Neural cell (in vitro differentiated cells): ENCODE measurements around the gene DCST1. TPM values are rescaled to one million over a fixed set of nuclear protein-coding genes. Genes with fewer than 3 reads are reported as not detected.
"Not testable (repeated sequence)": the region's sequence is repeated elsewhere in the genome, so short reads cannot be mapped to it uniquely, and the experiment has no call there.

ENCODE experiments used
- H2AFZ ChIP-seq: fragments of 200-600, 300-800 bp; sonication (generic), shearing (Covaris generic); 2 replicates; pipeline ENCODE4 v1.6.0; 2014; ENCODE audit warnings: low read depth, mild to moderate bottlenecking, antibody characterized with exemption, low read length, moderate library complexity
- H3F3A ChIP-seq: fragments of 200-600 bp; shearing (Covaris generic); 2 replicates; pipeline ENCODE4 v1.6.1; 2016; ENCODE audit warnings: mild to moderate bottlenecking, moderate library complexity, mixed read lengths, antibody characterized with exemption, low read length; ENCODE audit not compliant: insufficient read depth, poor library complexity, severe bottlenecking
- H3K27ac ChIP-seq: fragments of 200-600, 300-800 bp; sonication (generic), shearing (Covaris generic); 2 replicates; pipeline ENCODE4 v1.5.1; 2014; ENCODE audit warnings: mild to moderate bottlenecking, low read length, moderate library complexity
- H3K27me3 ChIP-seq: fragments of 300-800, 200-600 bp; sonication (generic), shearing (Covaris generic); 2 replicates; pipeline ENCODE4 v1.6.0; 2014; ENCODE audit warnings: mild to moderate bottlenecking, low read depth, low read length, moderate library complexity; ENCODE audit not compliant: insufficient read depth
- H3K36me3 ChIP-seq: fragments of 300-800, 200-600 bp; sonication (generic), shearing (Covaris generic); 2 replicates; pipeline ENCODE4 v1.5.1; 2014; ENCODE audit warnings: mild to moderate bottlenecking, antibody characterized with exemption, low read length, moderate library complexity; ENCODE audit not compliant: insufficient read depth
- H3K4me2 ChIP-seq: fragments of 300-800, 200-600 bp; sonication (generic), shearing (Covaris generic); 2 replicates; pipeline ENCODE4 v1.6.0; 2014; ENCODE audit warnings: mild to moderate bottlenecking, low read length
- H3K4me3 ChIP-seq: fragments of 300-800, 200-600 bp; sonication (generic), shearing (Covaris generic); 2 replicates; pipeline ENCODE4 v1.5.1; 2014; ENCODE audit warnings: mild to moderate bottlenecking, low read length, moderate library complexity
- H3K79me2 ChIP-seq: fragments of 200-600 bp; shearing (Covaris generic); replicated peaks from 2 replicates; pipeline ENCODE4 v1.6.0; 2014; ENCODE audit warnings: mild to moderate bottlenecking, low read length, moderate library complexity; ENCODE audit not compliant: insufficient read depth
- H3K9ac ChIP-seq: fragments of 300-800, 200-600 bp; sonication (generic), shearing (Covaris generic); 2 replicates; pipeline ENCODE4 v1.6.1; 2016; ENCODE audit warnings: mild to moderate bottlenecking, low read length, mixed read lengths
- H3K9me2 ChIP-seq: fragments of 200-600 bp; shearing (Covaris generic); 2 replicates; pipeline ENCODE4 v1.6.1; 2016; ENCODE audit warnings: mild to moderate bottlenecking, low read length, mixed read lengths; ENCODE audit not compliant: insufficient read depth
- H3K9me3 ChIP-seq: fragments of 200-600, 300-800 bp; sonication (generic), shearing (Covaris generic); 2 replicates; pipeline ENCODE4 v1.6.1; 2016; ENCODE audit warnings: mild to moderate bottlenecking, mixed run types, low read length, moderate library complexity, mixed read lengths
- H4K20me1 ChIP-seq: fragments of 200-600 bp; shearing (Covaris generic); 2 replicates; pipeline ENCODE4 v1.6.1; 2016; ENCODE audit warnings: mild to moderate bottlenecking, mixed run types; ENCODE audit not compliant: insufficient read depth
- EP300 ChIP-seq: fragments of 450-650 bp; conservative IDR thresholded peaks from 2 replicates; pipeline ENCODE4 v1.6.1; 2014; ENCODE audit warnings: antibody characterized with exemption, mild to moderate bottlenecking, moderate library complexity; ENCODE audit not compliant: poor library complexity, severe bottlenecking
- EZH2 ChIP-seq: fragments of 200-600, 300-800 bp; shearing (Covaris generic), sonication (generic); IDR thresholded peaks from 2 replicates; pipeline ENCODE4 v1.6.1; 2014; ENCODE audit warnings: antibody characterized with exemption, low read length, borderline replicate concordance, mild to moderate bottlenecking; ENCODE audit not compliant: insufficient read depth, poor library complexity, severe bottlenecking
- MXI1 ChIP-seq: fragments of 450-650 bp; conservative IDR thresholded peaks from 2 replicates; pipeline ENCODE4 v1.6.1; 2014; ENCODE audit warnings: antibody characterized with exemption, mild to moderate bottlenecking; ENCODE audit not compliant: poor library complexity, severe bottlenecking
- POLR2AphosphoS5 ChIP-seq: IDR thresholded peaks from 2 replicates; pipeline ENCODE4 v1.6.1; 2012
- RAD21 ChIP-seq: fragments of 450-650 bp; conservative IDR thresholded peaks from 2 replicates; pipeline ENCODE4 v1.6.1; 2014; ENCODE audit warnings: antibody characterized with exemption, mild to moderate bottlenecking, moderate library complexity
- SMC3 ChIP-seq: fragments of 450-650 bp; conservative IDR thresholded peaks from 2 replicates; pipeline ENCODE4 v1.6.1; 2014; ENCODE audit warnings: antibody characterized with exemption, mild to moderate bottlenecking, moderate library complexity; ENCODE audit not compliant: poor library complexity
- TAF1 ChIP-seq: IDR thresholded peaks from 2 replicates; pipeline ENCODE4 v1.6.1; 2012; ENCODE audit warnings: low read depth
- polyA plus RNA-seq: library from polyadenylated mRNA; depleted of rRNA; stranded (reverse); fragments of >200 nt; gene quantifications from 2 replicates; pipeline ENCODE4 v1.2.3, GENCODE V29; 2014
- TF ChIP-seq, protein P1 (sequence below): fragments of 450-650 bp; IDR thresholded peaks from 2 replicates; pipeline ENCODE4 v1.5.1; 2014; ENCODE audit warnings: antibody characterized with exemption, mild to moderate bottlenecking, moderate library complexity; ENCODE audit not compliant: poor library complexity, severe bottlenecking
- TF ChIP-seq, protein P2 (sequence below): IDR thresholded peaks from 2 replicates; pipeline ENCODE4 v1.6.1; 2012; ENCODE audit warnings: borderline replicate concordance

DCST1 gene
- polyA plus RNA-seq, 1 donor from 2014 or later: not detected

DNA sequence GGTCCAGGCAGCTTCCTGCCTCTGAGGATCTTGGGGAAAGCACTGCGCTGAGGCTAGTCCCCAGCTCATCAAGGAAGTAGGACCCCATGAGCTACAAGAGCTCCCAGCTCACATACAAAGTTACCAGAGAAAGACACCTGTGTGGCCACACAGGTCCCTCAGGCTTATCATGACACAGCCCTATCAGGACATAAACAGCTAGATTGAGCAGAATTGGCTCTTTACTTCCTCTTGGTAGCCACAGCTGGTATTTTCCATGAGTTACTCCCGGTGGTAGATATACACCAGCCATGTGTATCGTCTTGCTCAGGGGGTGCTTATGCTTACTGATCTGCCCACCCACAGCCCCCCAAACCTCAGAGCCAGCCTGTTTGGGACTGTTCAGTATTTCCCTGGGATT lies 39.0 kb upstream of the DCST1 start:
- no peak for TF ChIP-seq EP300
- no peak for TF ChIP-seq EZH2
- TF ChIP-seq, protein P1, sequence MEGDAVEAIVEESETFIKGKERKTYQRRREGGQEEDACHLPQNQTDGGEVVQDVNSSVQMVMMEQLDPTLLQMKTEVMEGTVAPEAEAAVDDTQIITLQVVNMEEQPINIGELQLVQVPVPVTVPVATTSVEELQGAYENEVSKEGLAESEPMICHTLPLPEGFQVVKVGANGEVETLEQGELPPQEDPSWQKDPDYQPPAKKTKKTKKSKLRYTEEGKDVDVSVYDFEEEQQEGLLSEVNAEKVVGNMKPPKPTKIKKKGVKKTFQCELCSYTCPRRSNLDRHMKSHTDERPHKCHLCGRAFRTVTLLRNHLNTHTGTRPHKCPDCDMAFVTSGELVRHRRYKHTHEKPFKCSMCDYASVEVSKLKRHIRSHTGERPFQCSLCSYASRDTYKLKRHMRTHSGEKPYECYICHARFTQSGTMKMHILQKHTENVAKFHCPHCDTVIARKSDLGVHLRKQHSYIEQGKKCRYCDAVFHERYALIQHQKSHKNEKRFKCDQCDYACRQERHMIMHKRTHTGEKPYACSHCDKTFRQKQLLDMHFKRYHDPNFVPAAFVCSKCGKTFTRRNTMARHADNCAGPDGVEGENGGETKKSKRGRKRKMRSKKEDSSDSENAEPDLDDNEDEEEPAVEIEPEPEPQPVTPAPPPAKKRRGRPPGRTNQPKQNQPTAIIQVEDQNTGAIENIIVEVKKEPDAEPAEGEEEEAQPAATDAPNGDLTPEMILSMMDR: no peak
- no peak for TF ChIP-seq MXI1
- no peak for TF ChIP-seq TAF1
- Histone ChIP-seq H4K20me1 (no peaks in the 10 kb centered on the region), H3K9ac (no peak overlapping the region), H3K36me3 (no peaks in the 10 kb centered on the region), H2AFZ (no peak overlapping the region), H3K9me2 (no peaks in the 10 kb centered on the region), H3K4me2 (no peak overlapping the region), H3K27me3 (no peaks in the 10 kb centered on the region), H3K4me3 (no peak overlapping the region), H3K27ac (no peak overlapping the region), H3K9me3 (no peaks in the 10 kb centered on the region), H3K79me2 (no peaks in the 10 kb centered on the region), H3F3A (peaks cover 3% of the 10 kb centered on the region)

DNA sequence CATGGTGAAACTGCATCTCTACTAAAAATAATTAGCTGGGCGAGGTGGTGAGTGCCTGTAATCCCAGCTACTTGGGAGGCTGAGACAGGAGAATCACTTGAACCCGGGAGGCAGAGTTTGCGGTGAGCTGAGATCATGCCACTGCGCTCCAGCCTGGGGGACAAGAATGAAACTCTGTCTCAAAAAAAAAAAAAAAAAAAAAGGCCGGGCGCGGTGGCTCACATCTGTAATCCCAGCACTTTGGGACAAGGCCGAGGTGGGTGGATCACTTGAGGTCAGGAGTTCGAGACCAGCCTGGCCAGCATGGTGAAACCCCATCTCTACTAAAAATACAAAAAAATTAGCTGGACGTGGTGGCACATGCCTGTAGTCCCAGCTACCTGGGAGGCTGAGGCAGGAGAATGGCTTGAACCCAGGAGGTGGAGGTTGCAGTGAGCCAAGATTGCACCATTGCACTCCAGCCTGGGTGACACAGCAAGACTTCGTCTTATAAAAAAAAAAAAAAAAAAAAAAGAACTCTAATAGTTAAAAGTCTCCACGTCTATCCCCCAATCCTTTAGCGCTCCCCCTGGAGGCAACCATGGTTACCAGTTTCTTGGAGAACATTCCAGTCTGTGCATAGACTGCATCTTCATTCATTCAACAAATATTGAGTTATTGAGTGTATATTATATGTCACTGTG lies 38.2 kb upstream of the DCST1 start:
- not testable (repeated sequence) for H3K79me2 ChIP-seq, H4K20me1 ChIP-seq, H3K4me3 ChIP-seq, H3K9me2 ChIP-seq, H2AFZ ChIP-seq, H3K9ac ChIP-seq, H3K27ac ChIP-seq, H3K9me3 ChIP-seq, H3F3A ChIP-seq, H3K4me2 ChIP-seq, H3K27me3 ChIP-seq, H3K36me3 ChIP-seq

DNA sequence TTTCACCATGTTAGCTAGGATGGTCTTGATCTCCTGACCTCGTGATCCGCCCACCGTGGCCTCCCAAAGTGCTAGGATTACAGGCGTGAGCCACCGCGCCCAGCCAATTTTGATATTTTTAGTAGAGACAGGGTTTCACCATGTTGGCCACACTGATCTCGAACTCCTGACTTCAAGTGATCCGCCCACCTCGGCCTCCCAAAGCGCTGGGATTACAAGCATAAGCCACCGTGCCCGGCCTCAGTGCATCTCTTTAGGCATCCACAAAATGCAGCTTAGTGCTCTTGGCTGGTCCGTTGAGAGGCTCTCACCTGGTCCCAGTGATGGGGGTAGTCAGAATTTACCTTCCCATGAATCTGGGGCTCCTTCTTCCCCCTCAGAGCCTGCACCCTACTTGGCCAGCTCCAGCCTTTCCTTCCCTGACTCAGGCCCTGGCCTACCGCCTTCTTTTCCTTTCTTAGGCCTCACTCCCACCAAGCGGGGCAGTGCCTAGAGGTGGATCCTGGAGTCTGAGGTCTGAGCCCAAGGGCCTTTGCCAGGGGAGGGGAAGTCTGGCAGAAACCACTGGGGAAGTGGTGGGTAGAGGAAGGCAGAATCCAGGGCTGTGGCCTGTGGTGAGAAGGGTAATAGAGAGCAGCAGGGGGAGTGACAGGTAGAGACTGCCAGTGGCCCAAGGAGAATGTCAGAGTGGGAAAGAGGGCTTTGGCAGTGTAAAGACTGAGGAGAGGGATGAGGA lies 36.5 kb upstream of the DCST1 start:
- Histone ChIP-seq H3K4me3 (no peak overlapping the region), H4K20me1 (no peaks in the 10 kb centered on the region), H3K9me2 (no peaks in the 10 kb centered on the region), H3K9me3 (no peaks in the 10 kb centered on the region), H3K9ac (no peak overlapping the region), H3K36me3 (no peaks in the 10 kb centered on the region), H3K4me2 (no peak overlapping the region), H3K79me2 (no peaks in the 10 kb centered on the region), H3K27me3 (no peaks in the 10 kb centered on the region), H3F3A (peaks cover 3% of the 10 kb centered on the region), H2AFZ (no peak overlapping the region), H3K27ac (no peak overlapping the region)
- TF ChIP-seq EZH2 (no peak), EP300 (no peak), RAD21 (no peak), MXI1 (no peak), SMC3 (no peak), TAF1 (no peak), POLR2AphosphoS5 (no peak)
- TF ChIP-seq, protein P1: no peak
- TF ChIP-seq, protein P2, sequence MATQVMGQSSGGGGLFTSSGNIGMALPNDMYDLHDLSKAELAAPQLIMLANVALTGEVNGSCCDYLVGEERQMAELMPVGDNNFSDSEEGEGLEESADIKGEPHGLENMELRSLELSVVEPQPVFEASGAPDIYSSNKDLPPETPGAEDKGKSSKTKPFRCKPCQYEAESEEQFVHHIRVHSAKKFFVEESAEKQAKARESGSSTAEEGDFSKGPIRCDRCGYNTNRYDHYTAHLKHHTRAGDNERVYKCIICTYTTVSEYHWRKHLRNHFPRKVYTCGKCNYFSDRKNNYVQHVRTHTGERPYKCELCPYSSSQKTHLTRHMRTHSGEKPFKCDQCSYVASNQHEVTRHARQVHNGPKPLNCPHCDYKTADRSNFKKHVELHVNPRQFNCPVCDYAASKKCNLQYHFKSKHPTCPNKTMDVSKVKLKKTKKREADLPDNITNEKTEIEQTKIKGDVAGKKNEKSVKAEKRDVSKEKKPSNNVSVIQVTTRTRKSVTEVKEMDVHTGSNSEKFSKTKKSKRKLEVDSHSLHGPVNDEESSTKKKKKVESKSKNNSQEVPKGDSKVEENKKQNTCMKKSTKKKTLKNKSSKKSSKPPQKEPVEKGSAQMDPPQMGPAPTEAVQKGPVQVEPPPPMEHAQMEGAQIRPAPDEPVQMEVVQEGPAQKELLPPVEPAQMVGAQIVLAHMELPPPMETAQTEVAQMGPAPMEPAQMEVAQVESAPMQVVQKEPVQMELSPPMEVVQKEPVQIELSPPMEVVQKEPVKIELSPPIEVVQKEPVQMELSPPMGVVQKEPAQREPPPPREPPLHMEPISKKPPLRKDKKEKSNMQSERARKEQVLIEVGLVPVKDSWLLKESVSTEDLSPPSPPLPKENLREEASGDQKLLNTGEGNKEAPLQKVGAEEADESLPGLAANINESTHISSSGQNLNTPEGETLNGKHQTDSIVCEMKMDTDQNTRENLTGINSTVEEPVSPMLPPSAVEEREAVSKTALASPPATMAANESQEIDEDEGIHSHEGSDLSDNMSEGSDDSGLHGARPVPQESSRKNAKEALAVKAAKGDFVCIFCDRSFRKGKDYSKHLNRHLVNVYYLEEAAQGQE: no peak
